ENCODE results near the gene RINL.
"Not testable (repeated sequence)": the region's sequence is repeated elsewhere in the genome, so short reads cannot be mapped to it uniquely, and the experiment has no call there.

Gene RINL

DNA sequence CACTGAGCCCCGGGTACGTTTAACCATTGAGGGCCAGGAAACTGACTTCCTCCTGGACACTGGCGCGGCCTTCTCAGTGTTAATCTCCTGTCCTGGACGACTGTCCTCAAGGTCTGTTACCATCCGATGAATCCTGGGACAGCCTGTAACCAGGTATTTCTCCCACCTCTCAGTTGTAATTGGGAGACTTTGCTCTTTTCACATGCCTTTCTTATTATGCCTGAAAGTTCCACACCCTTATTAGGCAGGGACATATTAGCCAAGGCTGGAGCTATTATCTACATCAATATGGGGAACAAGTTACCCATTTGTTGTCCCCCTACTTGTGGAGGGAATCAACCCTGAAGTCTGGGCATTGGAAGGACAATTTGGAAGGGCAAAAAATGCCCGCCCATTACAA is 52.1 kb downstream of the RINL start:
- H3K27me3 ChIP-seq (replicated peaks; ENCODE audit: control insufficient read depth, insufficient read depth, low read length, poor library complexity, severe bottlenecking); DNase-seq; H3K4me1 ChIP-seq (ENCODE audit: control insufficient read depth, insufficient read depth, low read length, poor library complexity, severe bottlenecking); H3K27ac ChIP-seq (ENCODE audit: insufficient read depth, low read length, poor library complexity, severe bottlenecking); H3K4me3 ChIP-seq (ENCODE audit: insufficient read depth, low read depth, low read length, poor library complexity, severe bottlenecking); H3K9me3 ChIP-seq (ENCODE audit: control insufficient read depth, low read length): not testable (repeated sequence)
- H3K36me3 ChIP-seq (ENCODE audit: control insufficient read depth, insufficient read depth, low read length) = peaks cover 23% of the 10 kb centered on the region

GRCh38 chr19:38821230-38821825 is 56.7 kb downstream of the RINL start:
- DNase-seq; H3K9me3 ChIP-seq (ENCODE audit: control insufficient read depth, low read length); H3K4me1 ChIP-seq (ENCODE audit: control insufficient read depth, insufficient read depth, low read length, poor library complexity, severe bottlenecking); H3K27ac ChIP-seq (ENCODE audit: insufficient read depth, low read length, poor library complexity, severe bottlenecking); H3K4me3 ChIP-seq (ENCODE audit: insufficient read depth, low read depth, low read length, poor library complexity, severe bottlenecking); H3K27me3 ChIP-seq (replicated peaks; ENCODE audit: control insufficient read depth, insufficient read depth, low read length, poor library complexity, severe bottlenecking): not testable (repeated sequence)
- peaks cover 31% of the 10 kb centered on the region for H3K36me3 ChIP-seq (ENCODE audit: control insufficient read depth, insufficient read depth, low read length)

DNA sequence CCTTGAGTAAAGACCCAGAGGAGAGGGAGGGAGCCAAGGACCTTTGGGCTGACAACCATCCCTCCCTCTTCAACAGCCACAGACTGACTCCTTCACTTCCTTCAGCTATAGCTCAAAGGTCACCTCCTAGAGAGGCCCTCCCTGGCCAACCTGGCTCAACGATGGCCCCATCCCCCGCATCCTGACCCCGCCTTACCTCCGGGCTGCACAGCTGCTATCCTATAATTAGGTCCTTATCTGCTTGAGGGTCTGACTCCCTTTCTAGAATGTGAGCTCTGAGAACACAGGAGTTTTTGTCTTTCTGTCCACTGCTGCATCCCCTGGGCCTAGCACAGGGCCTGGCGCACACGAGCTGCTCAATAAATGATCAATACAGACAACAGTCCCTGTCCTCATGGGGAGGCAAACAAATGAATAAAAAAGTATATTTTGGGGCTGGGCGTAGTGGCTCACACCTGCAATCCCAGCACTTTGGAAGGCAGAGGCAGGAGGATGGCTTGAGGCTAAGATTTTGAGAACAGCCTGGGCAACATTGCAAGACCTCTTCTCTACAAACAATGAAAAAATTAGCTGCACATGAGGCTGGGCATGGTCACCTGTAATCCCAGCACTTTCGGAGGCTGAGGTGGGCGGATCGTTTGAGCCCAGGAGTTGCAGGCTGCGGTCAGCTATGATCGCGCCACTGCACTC is 58.7 kb downstream of the RINL start:
- Histone ChIP-seq H3K4me3 (ENCODE audit: insufficient read depth, low read depth, low read length, poor library complexity, severe bottlenecking) (no peak overlapping the region), H3K4me1 (ENCODE audit: control insufficient read depth, insufficient read depth, low read length, poor library complexity, severe bottlenecking) (no peaks in the 10 kb centered on the region), H3K9me3 (ENCODE audit: control insufficient read depth, low read length) (no peaks in the 10 kb centered on the region), H3K36me3 (ENCODE audit: control insufficient read depth, insufficient read depth, low read length) (peaks cover 43% of the 10 kb centered on the region), H3K27ac (ENCODE audit: insufficient read depth, low read length, poor library complexity, severe bottlenecking) (no peak overlapping the region), H3K27me3 (replicated peaks; ENCODE audit: control insufficient read depth, insufficient read depth, low read length, poor library complexity, severe bottlenecking) (no peaks in the 10 kb centered on the region)
- DNase-seq = no peak

Data from effector memory CD4-positive, alpha-beta T cell (primary cell).